ENCODE data around the gene ACOT7. TPM values are rescaled to one million over a fixed set of nuclear protein-coding genes. Genes with fewer than 3 reads are reported as not detected.

ACOT7 gene
- total RNA-seq, 1 donor from 2014 or later: 8.6 TPM

DNA sequence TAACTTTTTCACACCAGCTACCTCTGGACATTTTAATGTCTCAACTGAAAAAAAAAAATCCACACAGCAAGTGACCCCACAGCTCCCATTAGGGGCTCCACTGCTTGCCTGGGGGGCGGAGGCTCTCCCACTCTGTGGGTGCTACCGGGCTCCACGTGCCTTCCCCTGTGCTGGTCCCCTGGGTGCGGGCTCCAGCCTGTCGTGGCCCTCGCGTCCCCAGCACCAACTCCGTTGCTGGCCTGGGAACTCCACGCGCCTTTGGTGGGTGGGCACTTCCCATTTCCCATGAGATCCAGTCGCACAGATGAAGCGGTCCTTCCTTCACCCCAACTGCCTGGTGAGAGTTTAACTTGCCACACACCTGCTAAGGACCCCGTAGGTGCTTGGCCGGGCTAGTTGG lies 105.5 kb downstream of the ACOT7 start:
- H3K36me3 ChIP-seq: no peaks in the 10 kb centered on the region
- H3K9me3 ChIP-seq (replicated peaks): no peaks in the 10 kb centered on the region
- peaks cover 33% of the 10 kb centered on the region for H3K4me1 ChIP-seq
- TF ChIP-seq, protein P1, sequence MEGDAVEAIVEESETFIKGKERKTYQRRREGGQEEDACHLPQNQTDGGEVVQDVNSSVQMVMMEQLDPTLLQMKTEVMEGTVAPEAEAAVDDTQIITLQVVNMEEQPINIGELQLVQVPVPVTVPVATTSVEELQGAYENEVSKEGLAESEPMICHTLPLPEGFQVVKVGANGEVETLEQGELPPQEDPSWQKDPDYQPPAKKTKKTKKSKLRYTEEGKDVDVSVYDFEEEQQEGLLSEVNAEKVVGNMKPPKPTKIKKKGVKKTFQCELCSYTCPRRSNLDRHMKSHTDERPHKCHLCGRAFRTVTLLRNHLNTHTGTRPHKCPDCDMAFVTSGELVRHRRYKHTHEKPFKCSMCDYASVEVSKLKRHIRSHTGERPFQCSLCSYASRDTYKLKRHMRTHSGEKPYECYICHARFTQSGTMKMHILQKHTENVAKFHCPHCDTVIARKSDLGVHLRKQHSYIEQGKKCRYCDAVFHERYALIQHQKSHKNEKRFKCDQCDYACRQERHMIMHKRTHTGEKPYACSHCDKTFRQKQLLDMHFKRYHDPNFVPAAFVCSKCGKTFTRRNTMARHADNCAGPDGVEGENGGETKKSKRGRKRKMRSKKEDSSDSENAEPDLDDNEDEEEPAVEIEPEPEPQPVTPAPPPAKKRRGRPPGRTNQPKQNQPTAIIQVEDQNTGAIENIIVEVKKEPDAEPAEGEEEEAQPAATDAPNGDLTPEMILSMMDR (IDR thresholded peaks at IDR 0.05; ENCODE audit: borderline replicate concordance): no peak
- intact Hi-C loops (cut with micrococcal nuclease): no loop called here
- no peak overlapping the region for H3K4me3 ChIP-seq
- H3K27me3 ChIP-seq (ENCODE audit: low read depth): no peaks in the 10 kb centered on the region
- H3K27ac ChIP-seq (replicated peaks): no peak overlapping the region
- DNase-seq: no peak

DNA sequence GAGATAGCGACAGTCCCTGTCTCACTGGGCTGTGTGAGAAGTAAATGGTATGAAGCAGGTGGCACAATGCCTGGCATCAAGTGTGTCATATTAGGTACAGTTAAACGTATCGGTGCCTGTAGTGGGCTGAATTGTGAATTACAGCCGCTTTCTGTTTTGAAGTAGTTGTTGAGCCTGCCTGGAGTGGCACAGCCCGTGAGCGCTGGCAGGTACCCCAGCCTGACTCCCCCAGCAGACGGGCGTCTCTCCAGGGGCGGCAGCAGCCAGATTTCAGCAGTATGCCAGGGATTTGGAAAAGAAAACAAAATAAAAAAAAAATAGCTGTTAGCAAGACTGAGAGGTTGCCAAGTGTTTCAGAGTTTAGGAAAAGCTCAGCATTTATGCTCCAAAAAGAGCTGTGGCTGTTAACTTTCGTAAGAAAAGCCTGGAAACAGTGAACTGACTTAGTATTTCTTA lies 106.1 kb downstream of the ACOT7 start:
- Histone ChIP-seq H3K36me3 (no peaks in the 10 kb centered on the region), H3K27ac (replicated peaks) (no peak overlapping the region), H3K9me3 (replicated peaks) (no peaks in the 10 kb centered on the region), H3K4me1 (peaks cover 33% of the 10 kb centered on the region), H3K4me3 (no peak overlapping the region), H3K27me3 (ENCODE audit: low read depth) (no peaks in the 10 kb centered on the region)
- intact Hi-C loops (cut with micrococcal nuclease): no loop called here
- DNase-seq: no peak
- TF ChIP-seq, protein P1 (IDR thresholded peaks at IDR 0.05; ENCODE audit: borderline replicate concordance): no peak

DNA sequence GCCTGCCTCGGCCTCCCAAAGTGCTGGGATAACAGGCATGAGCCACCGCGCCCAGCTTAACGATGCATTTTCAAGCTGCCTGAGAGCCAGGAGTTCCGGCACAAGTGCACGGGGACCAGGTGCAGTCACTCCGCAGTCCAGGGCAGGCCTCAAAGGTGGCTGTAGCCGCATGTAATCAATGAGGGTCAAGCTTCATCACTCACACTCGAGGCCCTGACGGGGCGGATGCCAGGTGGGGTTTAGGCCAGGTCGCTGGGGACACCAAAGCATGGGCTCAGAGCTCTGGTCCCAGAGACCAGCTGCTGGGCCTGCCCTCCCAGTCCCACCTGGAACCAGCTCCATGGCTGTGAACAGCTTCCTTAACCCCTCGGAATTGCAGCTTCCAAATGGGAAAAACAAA lies 106.5 kb downstream of the ACOT7 start:
- DNase-seq: no peak
- Histone ChIP-seq H3K4me3 (no peak overlapping the region), H3K9me3 (replicated peaks) (no peaks in the 10 kb centered on the region), H3K27me3 (ENCODE audit: low read depth) (no peaks in the 10 kb centered on the region), H3K27ac (replicated peaks) (no peak overlapping the region), H3K36me3 (no peaks in the 10 kb centered on the region), H3K4me1 (peaks cover 31% of the 10 kb centered on the region)
- intact Hi-C loops (cut with micrococcal nuclease): no loop called here
- TF ChIP-seq, protein P1 (IDR thresholded peaks at IDR 0.05; ENCODE audit: borderline replicate concordance): no peak

DNA sequence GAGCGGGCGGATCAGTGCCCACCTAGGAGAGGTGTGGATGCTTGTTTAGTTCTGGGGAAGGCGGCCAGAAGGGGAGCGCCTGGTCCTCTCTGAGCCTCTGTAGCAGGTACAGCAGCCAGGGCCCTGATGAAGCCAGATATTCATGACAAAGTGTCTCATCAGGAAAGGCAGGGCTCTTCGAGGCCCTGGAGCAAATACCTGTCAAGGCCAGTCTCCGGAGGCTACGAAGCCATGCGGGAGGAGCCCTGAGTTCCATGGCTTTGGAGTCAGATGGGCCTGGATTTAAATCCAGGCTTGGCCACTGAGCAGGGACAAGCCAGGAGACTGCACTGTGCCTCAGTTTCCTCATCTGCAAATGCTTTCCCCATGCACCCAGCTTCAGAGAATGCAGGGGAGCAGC lies 107.3 kb downstream of the ACOT7 start:
- no peak overlapping the region for H3K27ac ChIP-seq (replicated peaks)
- no peaks in the 10 kb centered on the region for H3K9me3 ChIP-seq (replicated peaks)
- intact Hi-C loops (cut with micrococcal nuclease): no loop called here
- no peak for DNase-seq
- TF ChIP-seq, protein P1 (IDR thresholded peaks at IDR 0.05; ENCODE audit: borderline replicate concordance): no peak
- H3K36me3 ChIP-seq: no peaks in the 10 kb centered on the region
- H3K27me3 ChIP-seq (ENCODE audit: low read depth): no peaks in the 10 kb centered on the region
- H3K4me3 ChIP-seq: no peak overlapping the region
- H3K4me1 ChIP-seq: peaks cover 24% of the 10 kb centered on the region

DNA sequence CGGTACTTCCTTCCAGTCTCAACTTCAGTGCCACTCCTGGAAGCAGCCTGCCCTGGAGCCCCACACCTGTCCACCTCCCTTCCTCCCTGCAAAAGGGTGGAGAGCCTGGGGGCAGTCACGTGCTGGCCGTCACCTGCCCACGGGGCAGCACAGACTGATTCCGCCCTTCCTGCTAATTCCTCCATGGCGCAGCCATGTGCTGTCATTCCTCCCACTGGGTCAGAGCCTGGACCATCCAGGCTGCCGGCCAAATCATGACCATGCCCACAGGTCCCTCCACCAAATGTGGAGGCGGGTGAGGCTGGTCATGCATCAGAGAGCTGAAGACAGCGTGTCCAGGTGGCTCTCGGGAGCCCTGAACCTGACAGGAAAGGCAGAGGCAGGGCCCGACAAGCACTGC lies 108.2 kb downstream of the ACOT7 start:
- intact Hi-C loops (cut with micrococcal nuclease): no loop called here
- TF ChIP-seq, protein P1 (IDR thresholded peaks at IDR 0.05; ENCODE audit: borderline replicate concordance): no peak

More for the DNA sequence above, 108.2 kb downstream of the ACOT7 start:
- Histone ChIP-seq H3K4me1 (peaks cover 18% of the 10 kb centered on the region), H3K4me3 (no peak overlapping the region), H3K36me3 (no peaks in the 10 kb centered on the region), H3K27ac (replicated peaks) (no peak overlapping the region), H3K9me3 (replicated peaks) (no peaks in the 10 kb centered on the region), H3K27me3 (ENCODE audit: low read depth) (no peaks in the 10 kb centered on the region)
- DNase-seq: no peak
